HG02642 (cell line): Measurements from ENCODE around the gene CD7.

ENCODE experiments used
- ATAC-seq: cut with Tn5 transposase; IDR thresholded peaks from one replicate; pipeline ENCODE4 v1.9.1; 2021; ENCODE audit warnings: mild to moderate bottlenecking; ENCODE audit not compliant: unreplicated experiment, poor library complexity

Gene CD7

DNA sequence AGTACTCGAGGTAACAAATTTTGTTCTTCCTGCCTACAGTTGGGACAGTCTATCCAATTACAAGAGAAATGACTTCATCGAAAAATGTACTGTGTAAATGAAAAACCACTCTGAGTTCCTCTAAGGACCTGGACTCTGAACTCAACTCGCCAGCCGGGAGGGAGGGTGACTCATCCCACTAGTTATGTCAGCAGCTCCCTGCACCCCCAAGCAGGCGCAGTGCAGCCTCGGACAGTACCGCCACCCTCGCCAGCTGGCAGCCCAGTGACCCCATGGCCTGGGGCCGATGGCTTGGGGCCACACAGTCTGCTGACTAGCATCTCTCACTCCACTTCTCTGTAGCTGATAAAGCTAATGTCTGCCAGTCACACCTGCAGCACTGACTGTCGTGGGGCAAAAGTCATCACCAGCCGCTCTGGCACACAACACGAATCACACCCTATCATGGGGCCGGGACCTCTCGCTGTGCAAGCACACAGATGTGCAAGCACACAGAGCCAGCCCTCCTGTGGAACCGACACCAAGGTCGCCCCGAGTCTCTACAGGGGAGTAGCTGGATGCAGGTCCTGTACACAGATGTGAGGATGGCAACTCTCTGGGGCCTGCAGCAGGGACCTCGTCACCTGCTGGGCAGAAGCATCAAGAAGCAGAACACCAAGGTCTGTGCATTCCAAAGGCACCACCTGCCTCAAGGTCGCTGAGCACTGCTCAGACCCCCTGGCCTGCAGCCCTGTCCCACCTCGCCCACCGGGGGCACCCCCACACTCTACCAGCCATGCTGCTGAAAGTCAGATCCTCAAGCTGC, 49.6 kb downstream of the CD7 start:
- no peak for ATAC-seq

DNA sequence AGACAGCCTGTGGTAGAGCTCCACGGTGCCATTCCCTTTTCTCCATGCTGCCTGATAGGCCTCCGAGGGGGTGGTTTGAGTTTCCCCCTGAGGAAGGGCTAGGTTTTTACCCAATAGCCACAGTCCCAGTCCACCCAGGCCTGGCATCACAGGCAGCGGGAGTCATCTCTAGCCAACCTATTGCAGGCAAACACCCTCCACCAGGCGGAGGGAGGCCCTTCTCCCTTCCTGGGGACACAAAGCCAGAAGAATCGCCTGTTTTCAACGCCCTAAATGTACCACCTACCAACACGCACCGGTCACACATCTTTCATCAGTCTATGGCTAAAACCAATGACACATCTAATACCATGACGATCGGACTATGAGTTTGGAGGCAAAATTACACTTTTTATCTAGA, 51.3 kb downstream of the CD7 start:
- ATAC-seq, result no peak
